Lung (tissue), 12 donors: ENCODE data around the gene NOC2L. TPM values are rescaled to one million over a fixed set of nuclear protein-coding genes. Genes with fewer than 3 reads are reported as not detected.

Source experiments
- ATAC-seq: fragments of 200-7000 bp; cut with Tn5 transposase; one replicate; pipeline ENCODE4 v1.9.1; 2020; ENCODE audit warnings: moderate number of reproducible peaks; ENCODE audit not compliant: insufficient read depth, low FRiP score
- DNase-seq, 3 donors: peaks; one replicate each; pipeline ENCODE4 v3.0.0-alpha.2; 2013 to 2017
- H3K27ac ChIP-seq, 2 donors: one replicate each; pipeline ENCODE4 v1.5.1; 2013; ENCODE audit warnings: mild to moderate bottlenecking in 2 of 2, moderate library complexity in 2 of 2, control low read depth in 1 of 2, inconsistent platforms in 1 of 2, low read depth in 1 of 2, low read length in 1 of 2
- H3K27me3 ChIP-seq, 3 donors: one replicate each; pipeline ENCODE4 v1.5.1; 2013; ENCODE audit warnings: low read length in 2 of 3; ENCODE audit not compliant: control insufficient read depth in 3 of 3, insufficient read depth in 3 of 3
- H3K36me3 ChIP-seq, 4 donors: one replicate each; pipeline ENCODE4 v1.5.1; 2013; ENCODE audit warnings: low read length in 4 of 4, mild to moderate bottlenecking in 1 of 4, moderate library complexity in 1 of 4; ENCODE audit not compliant: control insufficient read depth in 4 of 4, insufficient read depth in 4 of 4
- H3K4me1 ChIP-seq, 5 donors: one replicate each; pipeline ENCODE4 v1.5.1; 2013; ENCODE audit warnings: low read length in 5 of 5, mild to moderate bottlenecking in 2 of 5, moderate library complexity in 1 of 5; ENCODE audit not compliant: control insufficient read depth in 5 of 5, insufficient read depth in 5 of 5
- H3K4me3 ChIP-seq: one replicate; pipeline ENCODE4 v1.5.1; 2013; ENCODE audit warnings: mild to moderate bottlenecking, control low read depth, moderate library complexity
- H3K9ac ChIP-seq, 2 donors: one replicate each; pipeline ENCODE4 v1.5.1; 2013; ENCODE audit warnings: low read length in 2 of 2, control low read depth in 1 of 2; ENCODE audit not compliant: insufficient read depth in 1 of 2
- H3K9me3 ChIP-seq, 4 donors: one replicate each; pipeline ENCODE4 v1.5.1; 2013; ENCODE audit warnings: low read length in 3 of 4, mild to moderate bottlenecking in 1 of 4, moderate library complexity in 1 of 4; ENCODE audit not compliant: control insufficient read depth in 4 of 4, insufficient read depth in 3 of 4
- WGBS, 2 donors: extraction: QIAGEN DNeasy Blood & Tissue Kit; methylation state at CpG; one replicate each; pipeline ENCODE4 v1.1.7; 2013; 5-methylcytosine and 5-hydroxymethylcytosine counted together
- polyA plus RNA-seq, 2 donors: library from polyadenylated mRNA; stranded (reverse); fragments of 200-250 nt; gene quantifications; one replicate each; pipeline ENCODE4 v1.2.1, GENCODE V29; 2013
- total RNA-seq, 2 donors: library from RNA; depleted of rRNA in 1 of 2; stranded (reverse); fragments of >200 nt in 1 of 2; gene quantifications; one replicate each; pipeline ENCODE4 v1.2.1, GENCODE V29; 2014 to 2021
- TF ChIP-seq, protein P1 (sequence below): IDR thresholded peaks from 2 replicates; pipeline ENCODE4 v1.5.1; 2012; ENCODE audit warnings: mild to moderate bottlenecking; ENCODE audit errors: control extremely low read depth, extremely low read depth
- donor health status: control.
- donor health status: control.
- donor health status: Bipolar disorder and iron deficiency.
- donor health status: healthy.
- donor health status: DM: yes; HTN: yes; CAD: no.

Gene NOC2L
- total and polyA plus RNA-seq, 4 donors, result 39.0 to 86.6 (median 67.7) TPM

DNA sequence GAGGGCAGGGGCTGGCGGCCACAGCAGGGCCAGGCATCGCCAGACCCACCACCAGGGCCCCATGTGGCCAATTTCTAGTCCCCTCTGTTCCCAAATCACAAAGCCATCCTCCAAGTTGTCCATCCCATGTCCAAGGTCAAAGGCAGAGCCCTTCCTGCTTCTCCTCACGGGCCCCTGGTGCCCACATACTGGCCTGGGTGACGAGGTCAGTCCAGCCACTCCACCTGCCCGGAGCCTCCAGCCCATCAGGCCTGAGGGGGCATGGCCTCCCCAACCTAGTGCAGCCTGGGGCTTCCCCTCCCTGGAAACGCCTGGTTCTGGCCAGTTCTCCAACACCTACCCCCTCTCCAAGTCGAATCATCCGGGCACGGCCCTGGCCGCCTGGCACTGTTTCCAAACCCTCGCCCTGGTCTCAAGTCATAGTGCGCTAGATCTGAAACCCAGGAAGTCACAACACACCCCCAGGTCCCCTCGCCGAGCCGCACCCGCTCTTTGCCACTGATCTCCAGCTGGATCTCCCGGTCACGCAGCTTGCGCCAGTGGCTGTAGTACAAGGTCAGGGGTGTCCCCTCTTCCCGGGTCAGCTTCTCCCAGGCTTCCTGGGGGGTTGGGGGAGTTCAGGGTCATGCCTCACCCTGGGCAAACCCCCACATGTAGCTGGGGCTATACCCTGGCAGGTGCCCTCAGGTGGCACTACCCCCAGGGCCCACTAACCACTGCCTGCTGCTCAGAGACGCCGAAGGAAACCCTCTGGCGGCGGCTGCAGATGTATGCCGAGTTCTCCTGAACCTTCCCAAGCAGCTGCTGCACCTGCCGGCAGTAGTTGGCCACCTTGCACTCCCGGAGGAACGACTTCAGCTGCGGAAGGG, 13.1 kb downstream of the NOC2L start:
- TF ChIP-seq, protein P1, sequence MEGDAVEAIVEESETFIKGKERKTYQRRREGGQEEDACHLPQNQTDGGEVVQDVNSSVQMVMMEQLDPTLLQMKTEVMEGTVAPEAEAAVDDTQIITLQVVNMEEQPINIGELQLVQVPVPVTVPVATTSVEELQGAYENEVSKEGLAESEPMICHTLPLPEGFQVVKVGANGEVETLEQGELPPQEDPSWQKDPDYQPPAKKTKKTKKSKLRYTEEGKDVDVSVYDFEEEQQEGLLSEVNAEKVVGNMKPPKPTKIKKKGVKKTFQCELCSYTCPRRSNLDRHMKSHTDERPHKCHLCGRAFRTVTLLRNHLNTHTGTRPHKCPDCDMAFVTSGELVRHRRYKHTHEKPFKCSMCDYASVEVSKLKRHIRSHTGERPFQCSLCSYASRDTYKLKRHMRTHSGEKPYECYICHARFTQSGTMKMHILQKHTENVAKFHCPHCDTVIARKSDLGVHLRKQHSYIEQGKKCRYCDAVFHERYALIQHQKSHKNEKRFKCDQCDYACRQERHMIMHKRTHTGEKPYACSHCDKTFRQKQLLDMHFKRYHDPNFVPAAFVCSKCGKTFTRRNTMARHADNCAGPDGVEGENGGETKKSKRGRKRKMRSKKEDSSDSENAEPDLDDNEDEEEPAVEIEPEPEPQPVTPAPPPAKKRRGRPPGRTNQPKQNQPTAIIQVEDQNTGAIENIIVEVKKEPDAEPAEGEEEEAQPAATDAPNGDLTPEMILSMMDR, result no peak
- DNase-seq (no peak), ATAC-seq (no peak)
- Histone ChIP-seq H3K9me3 (peaks cover 0 to 7% (median 0%) of the 10 kb centered on the region in 4 donors), H3K4me3 (no peak overlapping the region), H3K36me3 (peaks cover 16 to 62% (median 33%) of the 10 kb centered on the region in 4 donors), H3K4me1 (peaks cover 0 to 37% (median 16%) of the 10 kb centered on the region in 5 donors), H3K27me3 (no peaks in the 10 kb centered on the region), H3K27ac (no peak overlapping the region), H3K9ac (no peak overlapping the region)
- WGBS, 2 donors, result 92 to 93% methylated on average over 29 of the region's 29 CpGs

DNA sequence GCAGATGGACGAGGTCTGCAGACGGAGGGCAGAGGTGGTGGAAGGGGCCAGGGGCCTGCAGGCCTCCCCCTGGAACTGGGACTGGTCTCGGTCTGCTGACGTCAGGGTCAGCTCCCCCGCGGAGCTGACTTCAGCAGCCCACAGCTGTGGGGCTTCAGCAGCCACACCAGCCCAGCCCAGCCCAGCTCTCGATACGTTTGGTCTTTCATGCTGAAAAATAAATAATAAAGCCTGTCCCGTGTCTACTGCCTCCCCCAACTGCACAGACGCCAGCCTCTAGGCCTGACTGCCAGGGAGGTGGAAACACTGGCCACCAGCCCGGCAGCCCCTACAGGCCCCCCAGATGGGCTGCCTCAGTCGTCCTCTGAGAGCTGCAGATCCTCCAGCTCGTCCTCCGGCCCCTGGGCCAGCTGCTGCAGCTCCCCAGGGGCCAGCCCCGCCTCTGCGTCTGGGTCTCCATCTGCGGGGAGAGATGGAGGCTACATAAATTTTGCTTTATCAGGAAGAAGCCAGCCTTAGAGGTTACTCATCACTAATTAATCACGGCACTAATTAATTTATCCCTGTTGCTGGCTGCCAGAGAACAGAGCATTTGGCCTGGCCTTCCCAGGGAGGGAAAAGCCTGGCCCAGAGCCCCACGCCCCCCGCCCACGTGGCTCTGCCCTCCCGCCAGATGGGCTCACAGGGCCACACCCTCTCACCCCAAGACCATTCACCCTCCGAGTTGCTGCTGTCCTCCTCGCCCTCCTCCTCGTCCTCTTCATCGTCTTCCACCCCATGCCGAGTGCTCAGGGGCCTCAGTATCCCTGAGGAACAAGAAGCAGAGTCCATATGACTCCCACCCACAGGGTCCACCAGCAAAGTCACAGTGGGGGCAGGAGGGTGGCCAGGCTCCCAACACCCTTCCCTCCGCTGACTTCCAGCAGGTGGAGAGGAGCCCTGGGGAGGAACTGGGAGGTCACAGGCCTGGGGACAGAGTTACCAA, 14.4 kb downstream of the NOC2L start:
- peaks cover 0 to 3% (median 0%) of the 10 kb centered on the region in 4 donors for H3K9me3 ChIP-seq
- WGBS, 2 donors, result 76 to 84% methylated on average over 28 of the region's 28 CpGs
- DNase-seq (peak; percentile 97 to 98 (median 98)), ATAC-seq (no peak)
- H3K4me1 ChIP-seq, result peaks cover 0 to 47% (median 22%) of the 10 kb centered on the region in 5 donors
- H3K4me3 ChIP-seq, result no peak overlapping the region
- TF ChIP-seq, protein P1, result no peak
- H3K27ac ChIP-seq, result no peak overlapping the region
- H3K36me3 ChIP-seq, result peaks cover 7 to 50% (median 23%) of the 10 kb centered on the region in 4 donors
- no peak overlapping the region for H3K9ac ChIP-seq
- H3K27me3 ChIP-seq, result peaks cover 0 to 4% (median 0%) of the 10 kb centered on the region in 3 donors

DNA sequence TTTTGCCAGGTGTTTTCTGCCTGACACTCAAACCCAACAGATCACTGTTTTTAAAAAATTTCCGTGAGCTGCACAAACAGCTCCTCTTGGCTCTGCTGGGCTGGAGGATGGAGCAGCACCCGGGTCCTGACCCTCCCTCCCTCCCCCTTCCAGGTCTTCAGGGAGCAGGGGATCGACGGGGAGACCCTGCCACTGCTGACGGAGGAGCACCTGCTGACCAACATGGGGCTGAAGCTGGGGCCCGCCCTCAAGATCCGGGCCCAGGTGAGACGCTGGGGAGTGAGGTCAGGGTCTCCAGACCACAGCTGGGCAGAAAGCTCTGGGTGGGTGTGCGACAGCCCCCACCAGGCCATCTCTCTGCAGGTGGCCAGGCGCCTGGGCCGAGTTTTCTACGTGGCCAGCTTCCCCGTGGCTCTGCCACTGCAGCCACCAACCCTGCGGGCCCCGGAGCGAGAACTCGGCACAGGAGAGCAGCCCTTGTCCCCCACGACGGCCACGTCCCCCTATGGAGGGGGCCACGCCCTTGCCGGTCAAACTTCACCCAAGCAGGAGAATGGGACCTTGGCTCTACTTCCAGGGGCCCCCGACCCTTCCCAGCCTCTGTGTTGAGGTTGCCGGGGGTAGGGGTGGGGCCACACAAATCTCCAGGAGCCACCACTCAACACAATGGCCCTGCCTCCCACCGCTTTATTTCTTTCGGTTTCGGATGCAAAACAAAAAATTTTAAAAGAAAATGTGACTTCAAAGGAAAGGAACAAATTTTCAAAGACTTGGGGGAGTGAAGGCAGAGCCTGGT, 15.3 kb downstream of the NOC2L start:
- TF ChIP-seq, protein P1, result no peak
- Histone ChIP-seq H3K9me3 (no peaks in the 10 kb centered on the region), H3K9ac (no peak overlapping the region), H3K27ac (no peak overlapping the region), H3K36me3 (peaks cover 6 to 42% (median 17%) of the 10 kb centered on the region in 4 donors), H3K4me1 (peaks cover 0 to 56% (median 22%) of the 10 kb centered on the region in 5 donors), H3K4me3 (no peak overlapping the region), H3K27me3 (peaks cover 0 to 6% (median 0%) of the 10 kb centered on the region in 3 donors)
- ATAC-seq (no peak), DNase-seq (no peak)
- 81 to 89% methylated on average over 27 of the region's 27 CpGs for WGBS, 2 donors
